Panc1 (cell line): ENCODE data around the gene PTCHD4. TPM values are rescaled to one million over a fixed set of nuclear protein-coding genes. Genes with fewer than 3 reads are reported as not detected.

Experiments
- ATAC-seq: fragments of 200-7000 bp; cut with Tn5 transposase; 2 replicates; pipeline ENCODE4 v1.9.1; 2020; ENCODE audit warnings: mild to moderate bottlenecking, moderate library complexity
- BruUV-seq: library from RNA; stranded (reverse); fragments of 400-500 nt; replicated peaks from 2 replicates; lab custom pipeline; 2021; lab: Mats Ljungman, UMichigan
- CTCF ChIA-PET: fragments of 300-600 bp; sonication (Branson Sonifier 250); formaldehyde crosslinking; loops from one replicate; lab custom pipeline; 2022; ENCODE audit warnings: antibody characterized with exemption; lab: Charles Lee
- POLR2A ChIA-PET: fragments of 300-600 bp; sonication (Branson Sonifier 250); formaldehyde crosslinking; loops from one replicate; lab custom pipeline; 2022; ENCODE audit warnings: antibody characterized with exemption; lab: Charles Lee
- DNase-seq: peaks from one replicate; pipeline ENCODE4 v3.0.0-alpha.2; 2010; ENCODE audit warnings: low read depth, low spot score
- H3K27ac ChIP-seq: 2 replicates; pipeline ENCODE4 v1.5.1; 2011; ENCODE audit warnings: mild to moderate bottlenecking, low read length, inconsistent platforms
- H3K27me3 ChIP-seq: fragments of 200-500 bp; sonication (Bioruptor generic); 2 replicates; pipeline ENCODE4 v1.6.0; 2014; ENCODE audit warnings: low read length, inconsistent platforms; ENCODE audit not compliant: control insufficient read depth, insufficient read depth
- H3K36me3 ChIP-seq: fragments of 200-500 bp; sonication (Bioruptor generic); 2 replicates; pipeline ENCODE4 v1.5.1; 2014; ENCODE audit warnings: inconsistent platforms, mild to moderate bottlenecking, low read length, moderate library complexity; ENCODE audit not compliant: control insufficient read depth, insufficient read depth
- H3K4me1 ChIP-seq: 2 replicates; pipeline ENCODE4 v1.5.1; 2011; ENCODE audit warnings: inconsistent platforms, mild to moderate bottlenecking, low read length, moderate library complexity; ENCODE audit not compliant: control insufficient read depth, insufficient read depth
- H3K4me3 ChIP-seq, 2 experiments: 2 replicates each; pipeline ENCODE4 v1.5.1; 2011 to 2012; ENCODE audit warnings: low read depth in 2 of 2, low read length in 2 of 2, mild to moderate bottlenecking in 2 of 2, inconsistent platforms in 1 of 2, moderate library complexity in 1 of 2
- H3K9me3 ChIP-seq: fragments of 200-500 bp; sonication (Bioruptor generic); 2 replicates; pipeline ENCODE4 v1.5.1; 2014; ENCODE audit warnings: low read depth, mild to moderate bottlenecking, inconsistent platforms, low read length, moderate library complexity; ENCODE audit not compliant: control insufficient read depth, insufficient read depth
- CTCF ChIP-seq: fragments of 450-650 bp; IDR thresholded peaks from 2 replicates; pipeline ENCODE4 v1.5.1; 2017; ENCODE audit warnings: mild to moderate bottlenecking
- POLR2AphosphoS5 ChIP-seq: IDR thresholded peaks from 2 replicates; pipeline ENCODE4 v1.6.1; 2012; ENCODE audit warnings: mild to moderate bottlenecking, low read depth, low read length, moderate library complexity
- REST ChIP-seq, 2 experiments: IDR thresholded peaks; 2 replicates each; pipeline ENCODE4 v1.6.1; 2011 to 2012; ENCODE audit warnings: low read depth in 2 of 2, control low read depth in 1 of 2, low read length in 1 of 2, mild to moderate bottlenecking in 1 of 2, moderate library complexity in 1 of 2; ENCODE audit not compliant: insufficient read depth in 1 of 2
- SIN3A ChIP-seq: IDR thresholded peaks from 2 replicates; pipeline ENCODE4 v1.6.1; 2012; ENCODE audit warnings: low read depth, mild to moderate bottlenecking, low read length, moderate library complexity, borderline replicate concordance; ENCODE audit not compliant: insufficient read depth
- TCF7L2 ChIP-seq: IDR thresholded peaks from 2 replicates; pipeline ENCODE4 v1.6.1; 2011; ENCODE audit warnings: mild to moderate bottlenecking, low read depth, low read length, inconsistent platforms
- in situ Hi-C: cut with HindIII; loops from 2 replicates; pipeline ENCODE4 v1.10.0; 2016; ENCODE audit warnings: low sequenced_read_pairs, low pct_unique_long_range_greater_than_20kb
- intact Hi-C: fragments of 100-400 bp; cut with micrococcal nuclease; formaldehyde crosslinking; loops from one replicate; pipeline ENCODE4 v1.10.0; 2022; ENCODE audit not compliant: unreplicated experiment
- total RNA-seq: library from RNA; stranded (reverse); gene quantifications from one replicate; pipeline ENCODE4 v1.2.1, GENCODE V29; 2021; ENCODE audit not compliant: unreplicated experiment

The PTCHD4 gene
- total RNA-seq, 1 experiment from 2014 or later, result not detected

- no peaks in the 10 kb centered on the region for H3K9me3 ChIP-seq
- no peaks in the 10 kb centered on the region for H3K4me1 ChIP-seq
- no TSS peak for BruUV-seq
- H3K4me3 ChIP-seq, result no peak overlapping the region
- no peaks in the 10 kb centered on the region for H3K36me3 ChIP-seq
- no peak for ATAC-seq
- no peaks in the 10 kb centered on the region for H3K27me3 ChIP-seq
- ChIA-PET CTCF (no interaction called here), POLR2A (no interaction called here)
- no peak overlapping the region for H3K27ac ChIP-seq
- in situ Hi-C loops, result no loop called here
- TF ChIP-seq SIN3A (no peak), TCF7L2 (no peak), CTCF (no peak), REST (IDR thresholded peaks at IDR 0.05; ENCODE audit: insufficient read depth in 1 of 2, low read depth in 2 of 2, low read length in 1 of 2) (no peak)
- DNase-seq, result no peak
- intact Hi-C loops, result loop anchor here (5.0 kb wide), 1 partner anchor 682 kb away; no protein-coding TSS in a partner anchor
These were observed 25.8 kb downstream of the PTCHD4 start for GRCh38 chr6:48085131-48085741.

GRCh38 chr6:48084201-48084600 is 26.8 kb downstream of the PTCHD4 start:
- ATAC-seq (no peak), DNase-seq (no peak)
- CTCF ChIA-PET, result no interaction called here
- BruUV-seq, result no TSS peak
- H3K9me3 ChIP-seq, result no peaks in the 10 kb centered on the region
- H3K27ac ChIP-seq, result no peak overlapping the region
- no peaks in the 10 kb centered on the region for H3K27me3 ChIP-seq
- no peaks in the 10 kb centered on the region for H3K4me1 ChIP-seq
- POLR2A ChIA-PET, result no interaction called here
- in situ Hi-C loops, result no loop called here
- no peaks in the 10 kb centered on the region for H3K36me3 ChIP-seq
- TF ChIP-seq SIN3A (no peak), REST (IDR thresholded peaks at IDR 0.05; ENCODE audit: insufficient read depth in 1 of 2, low read depth in 2 of 2, low read length in 1 of 2) (no peak), TCF7L2 (no peak), CTCF (no peak), POLR2AphosphoS5 (no peak)
- no peak overlapping the region for H3K4me3 ChIP-seq
- intact Hi-C loops, result no loop called here
